ENCODE data around the gene FSHR.
A peak's percentile ranks its signal among the peaks of the same experiment; 100 is the strongest.

DNA sequence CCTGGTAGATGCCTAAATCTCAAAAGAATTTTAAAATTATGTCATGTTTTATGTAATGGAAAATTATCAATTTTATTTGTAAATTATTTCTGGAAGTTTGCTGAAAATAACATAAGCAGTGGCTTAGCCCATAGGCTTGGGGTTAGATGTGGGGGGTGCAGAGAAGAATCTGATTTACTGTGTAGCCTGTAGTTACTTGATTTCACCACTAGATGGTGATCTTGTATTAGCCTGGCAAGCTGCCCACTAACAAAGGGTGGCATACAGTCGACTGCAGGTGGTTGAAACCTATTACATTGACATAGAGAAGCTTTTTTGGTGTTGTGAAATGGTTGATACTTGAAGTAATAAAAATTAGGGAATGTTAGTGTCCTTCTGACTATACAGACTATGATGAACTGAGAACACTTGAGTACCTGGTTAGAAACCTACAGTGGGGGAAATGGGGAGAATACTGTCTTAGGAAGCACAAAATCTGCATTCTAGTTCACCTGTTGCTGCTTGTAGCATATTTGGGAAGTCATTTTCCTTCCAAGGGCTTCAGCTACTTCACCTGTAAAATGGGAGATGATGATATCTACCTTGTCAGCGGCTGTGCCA lies 207.8 kb downstream of the FSHR start:
- TF ChIP-seq, protein P1, sequence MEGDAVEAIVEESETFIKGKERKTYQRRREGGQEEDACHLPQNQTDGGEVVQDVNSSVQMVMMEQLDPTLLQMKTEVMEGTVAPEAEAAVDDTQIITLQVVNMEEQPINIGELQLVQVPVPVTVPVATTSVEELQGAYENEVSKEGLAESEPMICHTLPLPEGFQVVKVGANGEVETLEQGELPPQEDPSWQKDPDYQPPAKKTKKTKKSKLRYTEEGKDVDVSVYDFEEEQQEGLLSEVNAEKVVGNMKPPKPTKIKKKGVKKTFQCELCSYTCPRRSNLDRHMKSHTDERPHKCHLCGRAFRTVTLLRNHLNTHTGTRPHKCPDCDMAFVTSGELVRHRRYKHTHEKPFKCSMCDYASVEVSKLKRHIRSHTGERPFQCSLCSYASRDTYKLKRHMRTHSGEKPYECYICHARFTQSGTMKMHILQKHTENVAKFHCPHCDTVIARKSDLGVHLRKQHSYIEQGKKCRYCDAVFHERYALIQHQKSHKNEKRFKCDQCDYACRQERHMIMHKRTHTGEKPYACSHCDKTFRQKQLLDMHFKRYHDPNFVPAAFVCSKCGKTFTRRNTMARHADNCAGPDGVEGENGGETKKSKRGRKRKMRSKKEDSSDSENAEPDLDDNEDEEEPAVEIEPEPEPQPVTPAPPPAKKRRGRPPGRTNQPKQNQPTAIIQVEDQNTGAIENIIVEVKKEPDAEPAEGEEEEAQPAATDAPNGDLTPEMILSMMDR (conservative IDR thresholded peaks at IDR 0.05; ENCODE audit: low read depth, low read length) = peak; percentile 90
- no peak for TF ChIP-seq EZH2 (IDR thresholded peaks at IDR 0.05; ENCODE audit: low read length, unreplicated experiment)
- no peak for TF ChIP-seq EZH2phosphoT487 (IDR thresholded peaks at IDR 0.05; ENCODE audit: borderline replicate concordance, low read length)

All from PC-3 (cell line).